IMR-90 (cell line): ENCODE measurements around the gene BMPER.

Experiments
- BHLHE40 ChIP-seq: fragments of 150-350 bp; IDR thresholded peaks from 2 replicates; pipeline ENCODE4 v1.6.1; 2016; ENCODE audit warnings: mild to moderate bottlenecking, low read depth, low read length
- CEBPB ChIP-seq: IDR thresholded peaks from 2 replicates; pipeline ENCODE4 v1.6.1; 2012; ENCODE audit warnings: low read depth, low read length, improper control_type of control experiment
- SMC3 ChIP-seq: fragments of 150-350 bp; IDR thresholded peaks from 2 replicates; pipeline ENCODE4 v1.6.1; 2016; ENCODE audit warnings: low read depth, mild to moderate bottlenecking, antibody characterized with exemption, low read length, moderate library complexity
- TF ChIP-seq, protein P1 (sequence below): conservative IDR thresholded peaks from 2 replicates; pipeline ENCODE4 v1.5.1; 2012; ENCODE audit warnings: mild to moderate bottlenecking, low read depth, low read length, improper control_type of control experiment

DNA sequence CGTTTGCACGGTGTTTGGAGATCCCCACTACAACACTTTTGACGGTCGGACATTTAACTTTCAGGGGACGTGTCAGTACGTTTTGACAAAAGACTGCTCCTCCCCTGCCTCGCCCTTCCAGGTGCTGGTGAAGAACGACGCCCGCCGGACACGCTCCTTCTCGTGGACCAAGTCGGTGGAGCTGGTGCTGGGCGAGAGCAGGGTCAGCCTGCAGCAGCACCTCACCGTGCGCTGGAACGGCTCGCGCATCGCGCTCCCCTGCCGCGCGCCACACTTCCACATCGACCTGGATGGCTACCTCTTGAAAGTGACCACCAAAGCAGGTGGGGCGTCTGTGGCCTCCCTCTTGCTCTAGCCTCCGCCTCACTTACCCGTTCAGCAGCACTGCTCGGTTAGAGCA lies 173.5 kb downstream of the BMPER start:
- TF ChIP-seq, protein P1, sequence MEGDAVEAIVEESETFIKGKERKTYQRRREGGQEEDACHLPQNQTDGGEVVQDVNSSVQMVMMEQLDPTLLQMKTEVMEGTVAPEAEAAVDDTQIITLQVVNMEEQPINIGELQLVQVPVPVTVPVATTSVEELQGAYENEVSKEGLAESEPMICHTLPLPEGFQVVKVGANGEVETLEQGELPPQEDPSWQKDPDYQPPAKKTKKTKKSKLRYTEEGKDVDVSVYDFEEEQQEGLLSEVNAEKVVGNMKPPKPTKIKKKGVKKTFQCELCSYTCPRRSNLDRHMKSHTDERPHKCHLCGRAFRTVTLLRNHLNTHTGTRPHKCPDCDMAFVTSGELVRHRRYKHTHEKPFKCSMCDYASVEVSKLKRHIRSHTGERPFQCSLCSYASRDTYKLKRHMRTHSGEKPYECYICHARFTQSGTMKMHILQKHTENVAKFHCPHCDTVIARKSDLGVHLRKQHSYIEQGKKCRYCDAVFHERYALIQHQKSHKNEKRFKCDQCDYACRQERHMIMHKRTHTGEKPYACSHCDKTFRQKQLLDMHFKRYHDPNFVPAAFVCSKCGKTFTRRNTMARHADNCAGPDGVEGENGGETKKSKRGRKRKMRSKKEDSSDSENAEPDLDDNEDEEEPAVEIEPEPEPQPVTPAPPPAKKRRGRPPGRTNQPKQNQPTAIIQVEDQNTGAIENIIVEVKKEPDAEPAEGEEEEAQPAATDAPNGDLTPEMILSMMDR, result no peak
- no peak for TF ChIP-seq BHLHE40
- no peak for TF ChIP-seq CEBPB
- TF ChIP-seq SMC3, result no peak
